SW480 (cell line): ENCODE results near the gene SORCS2.

Source experiments
- DNase-seq: peaks from one replicate; pipeline ENCODE4 v3.0.0-alpha.2; 2016; ENCODE audit warnings: low spot score

The SORCS2 gene

GRCh38 chr4:7750972-7751371 lies 558.6 kb downstream of the SORCS2 start:
- DNase-seq = no peak

DNA sequence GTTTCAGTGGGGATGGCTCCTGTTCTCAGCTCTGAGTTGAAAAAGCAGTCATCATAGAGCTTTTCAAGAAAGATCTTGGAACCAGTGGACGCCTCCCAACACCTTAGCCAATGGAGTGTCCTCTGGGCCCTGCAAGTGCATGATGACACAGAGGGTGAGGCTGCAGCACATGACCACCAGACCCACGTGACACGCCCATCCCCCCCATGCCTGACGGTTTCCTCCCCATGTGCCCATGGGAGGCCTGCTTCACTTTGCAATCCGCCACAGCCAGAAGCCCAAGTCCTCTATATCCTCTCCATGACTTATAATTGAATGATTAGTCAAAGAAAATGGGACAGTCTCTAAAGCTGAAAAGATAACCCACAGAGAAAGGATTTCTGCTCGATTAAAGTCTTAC lies 560.3 kb downstream of the SORCS2 start:
- DNase-seq = no peak

- no peak for DNase-seq
Observed at GRCh38 chr4:7753271-7753670, 560.9 kb downstream of the SORCS2 start.

- no peak for DNase-seq
Observed at GRCh38 chr4:7753931-7754465, 561.7 kb downstream of the SORCS2 start.

DNA sequence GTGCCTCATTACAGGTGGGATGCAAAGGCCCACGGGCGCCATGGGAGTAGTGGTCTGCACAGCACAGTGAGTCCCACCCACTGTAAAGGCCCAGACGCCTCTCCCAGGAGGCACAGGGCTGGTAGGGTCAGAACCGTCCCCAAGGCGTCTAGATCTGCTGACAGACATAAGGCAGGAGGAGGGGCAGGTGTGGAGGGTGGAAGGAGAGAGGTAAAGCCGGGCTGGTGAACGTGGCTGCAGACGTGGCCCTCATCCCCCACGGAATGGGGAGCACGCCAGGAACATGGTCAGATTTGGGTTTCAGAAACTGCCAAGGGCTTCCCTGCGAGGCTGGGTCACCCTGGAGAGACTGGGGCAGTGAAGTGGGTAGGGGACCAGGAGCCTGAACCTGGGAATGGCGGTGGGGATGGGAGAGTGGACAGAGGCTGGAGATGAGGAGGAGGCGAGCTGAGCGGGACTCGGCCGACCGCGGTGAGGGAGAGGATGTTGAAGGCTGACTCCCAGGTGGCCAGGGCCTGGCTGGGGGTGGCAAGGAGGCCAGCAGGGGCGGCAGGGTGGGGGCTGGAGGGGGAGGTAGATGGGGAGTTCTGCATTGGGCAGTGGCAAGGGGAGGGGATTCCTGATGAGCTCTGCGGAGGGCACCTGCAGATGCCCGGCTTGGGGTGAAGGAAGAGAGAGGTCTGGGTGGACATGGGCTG lies 562.4 kb downstream of the SORCS2 start:
- DNase-seq = no peak

- DNase-seq = no peak
Observed at GRCh38 chr4:7755561-7755960, 563.2 kb downstream of the SORCS2 start.

DNA sequence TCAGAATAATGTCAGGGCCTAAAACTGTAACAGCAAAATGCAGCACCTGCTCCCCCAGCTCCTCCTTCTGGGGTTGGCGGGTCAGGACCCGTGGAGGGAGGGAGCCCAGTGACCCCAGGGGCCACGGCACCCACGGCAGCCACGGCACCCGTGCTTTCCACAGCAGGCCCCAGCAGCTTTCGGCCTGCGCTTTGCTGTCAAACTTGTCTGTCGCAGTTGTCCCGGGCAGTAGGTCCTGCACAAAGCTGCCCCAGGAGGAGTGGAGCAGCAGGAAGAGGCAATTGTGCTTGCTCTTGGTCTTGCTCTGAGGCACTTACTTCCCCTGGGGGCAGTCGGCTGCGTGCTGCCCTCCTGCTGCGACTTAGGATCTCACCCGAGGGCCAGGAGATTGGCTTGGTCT lies 563.7 kb downstream of the SORCS2 start:
- no peak for DNase-seq

DNA sequence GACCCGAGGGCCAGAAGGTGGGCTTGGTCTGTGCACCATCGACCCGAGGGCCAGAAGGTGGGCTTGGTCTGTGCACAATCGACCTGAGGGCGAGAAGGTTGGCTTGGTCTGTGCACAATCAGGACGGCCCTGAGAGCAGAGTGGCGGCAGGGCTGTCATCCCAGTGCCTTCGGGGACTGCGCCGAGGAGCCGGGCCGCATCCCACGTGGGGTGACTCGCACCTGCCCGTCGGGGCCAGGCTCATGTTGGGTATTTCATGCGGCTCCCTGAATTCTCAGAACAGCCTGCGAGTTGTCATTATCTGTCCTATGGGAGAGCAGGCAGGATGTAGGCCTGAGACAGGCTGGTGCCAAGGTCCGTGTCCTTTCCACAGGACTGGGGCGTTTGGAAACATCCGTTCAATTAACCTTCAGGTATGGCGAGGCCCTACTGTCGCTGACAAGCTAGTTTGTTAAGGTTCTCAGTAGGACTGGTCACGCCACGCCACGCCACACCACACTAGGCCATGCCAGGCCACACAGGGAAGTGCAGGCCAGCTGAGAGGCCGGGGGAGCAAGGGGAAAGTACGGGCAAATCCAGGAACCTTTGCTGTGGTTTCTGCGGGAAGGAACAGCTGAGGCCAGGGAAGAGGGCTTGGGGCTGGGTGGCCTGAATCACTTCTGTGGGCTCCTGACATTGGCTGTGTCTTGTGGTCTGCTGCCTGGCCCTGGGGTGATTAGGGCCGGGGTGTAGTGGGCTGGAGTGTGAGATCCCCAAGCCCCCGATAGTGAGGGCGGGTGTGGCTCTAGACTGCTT lies 564.4 kb downstream of the SORCS2 start:
- peak; percentile 68 for DNase-seq

GRCh38 chr4:7757501-7758471 lies 565.4 kb downstream of the SORCS2 start:
- DNase-seq = no peak

- DNase-seq = no peak
Observed at GRCh38 chr4:7758476-7758875, 566.1 kb downstream of the SORCS2 start.

DNA sequence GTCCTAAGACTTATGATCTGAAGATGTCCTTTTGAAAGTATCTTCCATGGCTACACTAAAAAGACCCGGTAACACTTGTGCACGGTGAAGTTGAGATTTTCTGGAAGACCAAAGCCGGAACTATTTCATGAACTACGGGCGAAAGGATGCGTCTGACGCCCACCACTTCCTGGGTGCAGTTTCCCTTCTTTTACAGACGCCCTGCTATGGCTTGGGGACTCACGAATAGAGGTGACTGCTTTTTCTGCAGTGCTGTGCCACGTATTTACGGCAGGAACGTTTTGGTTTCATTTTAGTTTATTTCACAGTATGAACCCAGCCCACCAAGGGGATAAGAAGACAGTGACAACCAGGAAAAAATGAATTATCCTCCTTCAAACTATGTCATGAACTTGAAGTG lies 566.9 kb downstream of the SORCS2 start:
- DNase-seq = no peak

- DNase-seq = no peak
Observed at GRCh38 chr4:7759635-7760034, 567.3 kb downstream of the SORCS2 start.

DNA sequence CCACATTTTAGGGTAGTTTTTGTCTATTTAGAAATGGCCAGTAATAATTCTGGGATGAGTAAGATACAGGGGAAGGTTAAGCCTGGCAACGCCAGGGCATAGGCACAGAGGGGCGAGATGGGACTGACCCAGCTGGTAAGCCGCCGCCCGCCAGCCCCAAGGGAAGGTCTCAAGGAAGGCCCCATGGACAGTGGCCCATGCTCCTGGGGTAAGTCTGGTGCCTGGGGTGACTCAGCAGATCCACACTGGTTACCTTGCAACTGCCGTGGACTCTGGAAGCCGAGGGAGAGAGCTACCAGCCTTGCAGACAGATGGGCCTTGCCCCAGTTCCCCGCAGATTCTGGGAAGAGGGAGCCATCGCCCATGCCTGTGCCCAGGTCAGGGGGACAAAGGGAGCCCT lies 567.9 kb downstream of the SORCS2 start:
- no peak for DNase-seq

- DNase-seq = no peak
Observed at GRCh38 chr4:7760706-7761105, 568.4 kb downstream of the SORCS2 start.

DNA sequence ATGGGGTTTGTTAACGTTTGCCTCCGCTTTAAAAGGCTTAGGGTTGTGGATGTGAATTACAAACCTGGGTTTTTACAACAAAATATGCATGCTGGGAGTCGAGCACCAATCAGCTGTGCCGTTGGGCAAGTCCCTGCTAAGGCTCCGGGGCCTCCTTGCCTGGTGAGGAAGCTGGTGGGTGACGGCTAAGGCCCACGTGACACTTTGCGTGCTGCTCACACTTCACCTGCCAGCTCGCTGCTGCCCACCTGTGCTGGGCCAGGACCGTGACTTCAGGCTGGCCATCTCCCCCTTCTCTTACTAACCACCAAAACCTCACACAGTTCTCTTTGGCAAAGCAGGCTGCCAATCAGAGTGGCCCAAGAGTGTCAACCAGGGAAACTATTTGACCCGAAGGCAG lies 569.0 kb downstream of the SORCS2 start:
- DNase-seq = no peak

DNA sequence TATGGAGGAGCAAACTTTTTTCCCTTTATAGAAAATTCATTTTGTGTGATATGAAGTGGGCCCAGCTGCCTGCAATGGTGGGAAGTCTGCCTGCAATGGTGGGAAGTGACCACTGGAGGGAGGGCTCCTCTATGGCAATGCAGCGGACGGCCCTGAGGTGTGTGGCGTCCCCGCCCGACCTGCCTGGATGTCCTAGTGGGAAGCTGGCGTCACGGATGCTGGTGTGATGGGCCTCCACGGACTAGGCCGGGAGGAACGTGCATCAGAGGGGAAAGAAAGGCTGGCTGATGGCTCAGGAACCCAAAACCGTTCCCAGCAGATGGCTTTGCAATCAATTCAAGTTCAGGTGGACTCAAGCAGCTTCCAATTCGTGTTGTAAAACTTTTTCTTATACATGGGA lies 569.4 kb downstream of the SORCS2 start:
- DNase-seq = peak; percentile 49

- DNase-seq = no peak
Observed at GRCh38 chr4:7762376-7763030, 570.2 kb downstream of the SORCS2 start.

GRCh38 chr4:7763106-7763505 lies 570.8 kb downstream of the SORCS2 start:
- DNase-seq = no peak

DNA sequence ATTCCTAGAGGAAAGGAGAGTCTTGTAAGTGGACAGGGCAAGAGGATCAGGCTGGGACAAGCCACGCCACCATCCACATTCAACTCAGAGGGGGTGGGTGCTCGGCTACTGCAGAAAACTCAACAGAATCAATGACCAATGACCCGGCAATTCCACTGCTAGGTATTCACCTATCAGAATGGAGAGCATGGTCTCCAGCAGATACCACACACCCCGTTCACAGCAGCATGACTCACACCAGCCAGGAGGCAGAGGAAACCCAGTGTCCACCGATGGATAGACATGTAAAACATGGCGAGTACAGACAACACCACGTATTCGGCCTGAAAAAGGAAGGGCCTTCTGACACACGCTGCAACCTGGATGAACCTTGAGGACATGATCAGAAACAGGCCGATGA lies 571.5 kb downstream of the SORCS2 start:
- DNase-seq = peak; percentile 47

DNA sequence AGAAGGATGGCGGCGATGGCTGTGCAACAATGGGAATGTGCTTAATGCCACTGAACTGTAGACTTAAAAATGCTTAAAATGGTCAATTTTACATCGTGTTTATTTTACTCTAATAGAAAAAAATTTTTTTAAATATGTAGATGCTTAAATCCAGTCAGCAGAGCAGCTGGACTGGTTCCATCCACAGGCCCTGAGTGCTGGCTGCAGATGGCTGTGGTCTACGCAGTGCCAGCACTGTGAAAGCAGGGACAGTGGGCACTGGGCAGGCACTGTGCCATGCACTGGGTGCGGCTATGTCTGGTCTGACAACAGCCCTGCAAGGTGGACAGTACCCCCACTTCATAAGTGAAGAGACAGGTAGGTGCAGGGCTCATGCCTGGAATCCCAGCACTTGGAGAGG lies 572.1 kb downstream of the SORCS2 start:
- no peak for DNase-seq

DNA sequence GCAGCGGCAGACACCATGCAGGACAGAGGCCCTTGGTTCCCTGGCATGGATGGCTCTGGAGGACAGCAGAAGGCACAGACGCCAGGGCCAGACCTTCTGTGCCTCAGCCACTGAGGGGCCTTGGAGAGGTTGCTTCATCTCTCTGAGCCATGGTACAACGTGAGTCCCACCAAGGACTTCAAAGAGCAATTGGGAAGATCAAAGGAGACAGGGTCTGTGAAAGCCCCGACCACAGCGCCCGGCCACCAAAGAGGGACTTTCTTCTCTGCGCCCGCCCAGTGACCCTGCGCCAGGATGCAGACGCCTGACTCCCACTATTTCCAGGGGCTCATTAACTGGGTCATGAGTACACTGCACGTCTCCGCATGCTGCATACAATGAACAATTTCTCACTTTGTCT lies 573.3 kb downstream of the SORCS2 start:
- peak; percentile 33 for DNase-seq

- DNase-seq = no peak
Observed at GRCh38 chr4:7766086-7766485, 573.7 kb downstream of the SORCS2 start.
